H1 (cell line): ENCODE data around the gene INO80C. TPM values are rescaled to one million over a fixed set of nuclear protein-coding genes. Genes with fewer than 3 reads are reported as not detected.

Source experiments
- polyA plus RNA-seq, 7 experiments: library from polyadenylated mRNA; depleted of rRNA in 3 of 7; stranded (reverse) in 5 of 7; unstranded in 2 of 7; fragments of >200 nt in 5 of 7; fragments of 200-250 nt in 2 of 7; gene quantifications; 1 replicate in 5 of 7; 2 replicates in 1 of 7; 4 replicates in 1 of 7; pipeline versions ENCODE4 v1.2.1 to v1.2.3, GENCODE V29; 2011 to 2013; ENCODE audit warnings: missing spikeins in 2 of 7, mixed read lengths in 2 of 7
- small RNA-seq: library from polyadenylated mRNA; stranded (forward); fragments of <200 nt; extraction: miRNeasy Mini kit (QIAGEN cat#:217004); gene quantifications from one replicate; pipeline ENCODE3, GENCODE V24; 2013; ENCODE audit not compliant: insufficient read depth
- total RNA-seq: library from RNA; stranded (reverse); fragmentation: NEBNext Ultra II Directional; extraction: Animal tissue kit (Norgen Biotek cat#: 25700); gene quantifications from 2 replicates; pipeline ENCODE4 v1.2.1, GENCODE V29; 2021

Gene INO80C
- total and polyA plus RNA-seq, 2 of the 8 experiments (the other 6 are each of a cell fraction or from before 2014, with no cell fraction given) = 30.1 to 48.9 TPM

Small RNA genes lying within 50 kb of the gene (small RNA-seq; reads per million reads assigned to genes)
- gene AC007998.5 = not detected

Other genes starting within 250 kb of the INO80C start
- 9.9 and 10.3 TPM in 2 replicates for gene ZSCAN30, start 207.7 kb downstream of the INO80C start, total RNA-seq
- 4.3 and 4.4 TPM in 2 replicates for gene ZSCAN30, start 207.7 kb downstream of the INO80C start, polyA plus RNA-seq (2011; rRNA removed)
- 56.9 and 60.1 TPM in 2 replicates for gene ZNF24, start 153.5 kb downstream of the INO80C start, total RNA-seq
- 7.3 and 12.5 TPM in 2 replicates for gene ZNF24, start 153.5 kb downstream of the INO80C start, polyA plus RNA-seq (2011; rRNA removed)
- 0.74 and 0.94 TPM in 2 replicates for gene ZNF396, start 120.6 kb downstream of the INO80C start, total RNA-seq
- gene ZNF396, start 120.6 kb downstream of the INO80C start, polyA plus RNA-seq (2011; rRNA removed) = 0.25 and 0.44 TPM in 2 replicates
- gene GALNT1, start 83.8 kb upstream of the INO80C start, total RNA-seq = 93.0 and 101 TPM in 2 replicates
- 10.2 and 22.4 TPM in 2 replicates for gene GALNT1, start 83.8 kb upstream of the INO80C start, polyA plus RNA-seq (2011; rRNA removed)